ENCODE measurements around the gene SLC25A33.

- TF ChIP-seq EZH2 (IDR thresholded peaks at IDR 0.05) (no peak), POLR2AphosphoS5 (IDR thresholded peaks at IDR 0.05; ENCODE audit: borderline replicate concordance, low read depth, low read length) (no peak)
Observed at GRCh38 chr1:9621032-9621431, 81.8 kb downstream of the SLC25A33 start.
